Endothelial cell of umbilical vein (primary cell): ENCODE data around the gene LIN7C.

Experiments used
- EZH2 ChIP-seq: IDR thresholded peaks from 2 replicates; pipeline ENCODE4 v1.6.1; 2012; ENCODE audit warnings: borderline replicate concordance, low read depth, mild to moderate bottlenecking, moderate library complexity, low read length, inconsistent platforms; ENCODE audit not compliant: severe bottlenecking
- FOS ChIP-seq: IDR thresholded peaks from 2 replicates; pipeline ENCODE4 v1.6.1; 2011; ENCODE audit warnings: mild to moderate bottlenecking, low read length, moderate library complexity, borderline replicate concordance; ENCODE audit not compliant: insufficient read depth
- GATA2 ChIP-seq: IDR thresholded peaks from 2 replicates; pipeline ENCODE4 v1.7.0; 2011; ENCODE audit warnings: low read depth, mild to moderate bottlenecking, moderate library complexity, mixed read lengths, low read length; ENCODE audit not compliant: insufficient read length, insufficient read depth
- JUN ChIP-seq: IDR thresholded peaks from 2 replicates; pipeline ENCODE4 v1.6.1; 2011; ENCODE audit warnings: borderline replicate concordance, low read depth; ENCODE audit not compliant: insufficient read length, insufficient read depth
- MYC ChIP-seq: IDR thresholded peaks from one replicate; pipeline ENCODE4 v1.6.1; 2011; ENCODE audit warnings: mild to moderate bottlenecking, low read depth, low read length
- POLR2A ChIP-seq: IDR thresholded peaks from 2 replicates; pipeline ENCODE4 v1.6.1; 2012; ENCODE audit warnings: low read depth, mild to moderate bottlenecking, control low read depth, low read length
- POLR2AphosphoS5 ChIP-seq: IDR thresholded peaks from 2 replicates; pipeline ENCODE4 v1.6.1; 2012; ENCODE audit warnings: low read depth, mild to moderate bottlenecking, control low read depth, low read length, moderate library complexity; ENCODE audit not compliant: insufficient read depth
- TF ChIP-seq, protein P1 (sequence below), 2 donors: IDR thresholded peaks; 1 replicate in 1 of 2; 2 replicates in 1 of 2; pipeline ENCODE4 v1.5.1; 2011; ENCODE audit warnings: low read length in 2 of 2, mild to moderate bottlenecking in 2 of 2, moderate library complexity in 2 of 2, control low read depth in 1 of 2, inconsistent platforms in 1 of 2, low read depth in 1 of 2; ENCODE audit not compliant: insufficient read depth in 1 of 2; ENCODE audit errors: extremely low read depth in 1 of 2
- TF ChIP-seq, protein P2 (sequence below): IDR thresholded peaks from 2 replicates; pipeline ENCODE4 v1.6.1; 2011; ENCODE audit not compliant: insufficient read depth, insufficient read length

DNA sequence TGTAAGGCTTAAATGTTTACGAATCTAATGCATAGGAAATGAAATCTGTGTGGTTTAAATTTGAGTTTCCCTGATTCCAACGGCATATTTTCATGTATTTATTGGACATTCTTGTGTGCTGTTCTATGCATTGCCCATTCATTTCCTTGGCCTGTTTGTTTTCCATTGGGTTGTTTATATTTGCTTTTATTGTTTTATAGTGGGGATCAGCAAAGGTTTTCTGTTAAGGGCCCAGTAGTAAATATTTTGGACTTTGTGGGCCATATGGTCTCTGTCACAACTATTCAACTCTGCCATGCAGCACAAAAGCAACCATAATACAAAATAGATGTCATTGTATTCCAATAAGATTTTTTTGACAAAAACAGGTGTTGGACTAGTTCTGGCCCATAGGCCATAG lies 28.7 kb downstream of the LIN7C start:
- no peak for TF ChIP-seq POLR2A
- TF ChIP-seq, protein P1, sequence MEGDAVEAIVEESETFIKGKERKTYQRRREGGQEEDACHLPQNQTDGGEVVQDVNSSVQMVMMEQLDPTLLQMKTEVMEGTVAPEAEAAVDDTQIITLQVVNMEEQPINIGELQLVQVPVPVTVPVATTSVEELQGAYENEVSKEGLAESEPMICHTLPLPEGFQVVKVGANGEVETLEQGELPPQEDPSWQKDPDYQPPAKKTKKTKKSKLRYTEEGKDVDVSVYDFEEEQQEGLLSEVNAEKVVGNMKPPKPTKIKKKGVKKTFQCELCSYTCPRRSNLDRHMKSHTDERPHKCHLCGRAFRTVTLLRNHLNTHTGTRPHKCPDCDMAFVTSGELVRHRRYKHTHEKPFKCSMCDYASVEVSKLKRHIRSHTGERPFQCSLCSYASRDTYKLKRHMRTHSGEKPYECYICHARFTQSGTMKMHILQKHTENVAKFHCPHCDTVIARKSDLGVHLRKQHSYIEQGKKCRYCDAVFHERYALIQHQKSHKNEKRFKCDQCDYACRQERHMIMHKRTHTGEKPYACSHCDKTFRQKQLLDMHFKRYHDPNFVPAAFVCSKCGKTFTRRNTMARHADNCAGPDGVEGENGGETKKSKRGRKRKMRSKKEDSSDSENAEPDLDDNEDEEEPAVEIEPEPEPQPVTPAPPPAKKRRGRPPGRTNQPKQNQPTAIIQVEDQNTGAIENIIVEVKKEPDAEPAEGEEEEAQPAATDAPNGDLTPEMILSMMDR (IDR thresholded peaks at IDR 0.05; ENCODE audit: extremely low read depth in 1 of 2, insufficient read depth in 1 of 2, low read depth in 1 of 2, low read length in 2 of 2), result no peak
- TF ChIP-seq, protein P2, sequence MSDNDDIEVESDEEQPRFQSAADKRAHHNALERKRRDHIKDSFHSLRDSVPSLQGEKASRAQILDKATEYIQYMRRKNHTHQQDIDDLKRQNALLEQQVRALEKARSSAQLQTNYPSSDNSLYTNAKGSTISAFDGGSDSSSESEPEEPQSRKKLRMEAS, result no peak
- no peak for TF ChIP-seq EZH2
- no peak for TF ChIP-seq JUN
- TF ChIP-seq MYC, result no peak
- TF ChIP-seq POLR2AphosphoS5, result no peak
- TF ChIP-seq GATA2, result no peak
- TF ChIP-seq FOS, result no peak
